Hypothalamus (tissue), 51 donors: ENCODE data around the gene SLC33A1.
"Not testable (repeated sequence)": the region's sequence is repeated elsewhere in the genome, so short reads cannot be mapped to it uniquely, and the experiment has no call there.

Experiments used
- DNase-seq, 51 donors: peaks; one replicate each; lab custom pipeline; 2025; lab: John Stamatoyannopoulos, UW

Gene SLC33A1

GRCh38 chr3:155854141-155854940, at the start of gene SLC33A1:
TSS of gene SLC33A1 (minus strand) at chr3:155854427. CDS start at chr3:155853997, 430 bp downstream.
- peak; percentile 95 to 100 (median 99) for DNase-seq

- DNase-seq: no peak
These were observed 41.2 kb upstream of the SLC33A1 start for GRCh38 chr3:155895379-155895900.

DNA sequence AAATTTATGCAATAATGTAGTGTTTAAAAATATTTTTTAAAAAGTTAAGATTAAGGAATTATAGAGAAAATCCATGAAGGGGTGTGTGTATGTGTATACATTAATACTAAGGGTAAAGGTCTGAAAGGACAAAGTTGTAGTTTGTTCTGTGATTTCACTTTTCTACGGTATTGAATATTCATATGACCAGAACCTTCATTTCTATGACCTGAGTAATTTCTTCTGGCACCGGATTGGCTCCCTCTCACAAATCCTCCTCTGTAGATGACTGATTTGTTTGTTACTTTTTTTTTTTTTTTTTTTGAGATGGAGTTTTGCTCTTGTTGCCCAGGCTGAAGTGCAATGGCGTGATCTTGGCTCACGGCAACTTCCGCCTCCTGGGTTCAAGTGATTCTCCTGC, 37.1 kb upstream of the SLC33A1 start:
- DNase-seq: no peak

- no peak for DNase-seq
These were observed 36.5 kb upstream of the SLC33A1 start for GRCh38 chr3:155890671-155891190.

GRCh38 chr3:155889952-155890351, 35.7 kb upstream of the SLC33A1 start:
- DNase-seq: no peak

- DNase-seq: no peak
These were observed 35.0 kb upstream of the SLC33A1 start for GRCh38 chr3:155889212-155889611.

- no peak for DNase-seq
These were observed 32.7 kb upstream of the SLC33A1 start for GRCh38 chr3:155886915-155887314.

- not testable (repeated sequence) for DNase-seq
These were observed 32.1 kb upstream of the SLC33A1 start for GRCh38 chr3:155886348-155886747.

DNA sequence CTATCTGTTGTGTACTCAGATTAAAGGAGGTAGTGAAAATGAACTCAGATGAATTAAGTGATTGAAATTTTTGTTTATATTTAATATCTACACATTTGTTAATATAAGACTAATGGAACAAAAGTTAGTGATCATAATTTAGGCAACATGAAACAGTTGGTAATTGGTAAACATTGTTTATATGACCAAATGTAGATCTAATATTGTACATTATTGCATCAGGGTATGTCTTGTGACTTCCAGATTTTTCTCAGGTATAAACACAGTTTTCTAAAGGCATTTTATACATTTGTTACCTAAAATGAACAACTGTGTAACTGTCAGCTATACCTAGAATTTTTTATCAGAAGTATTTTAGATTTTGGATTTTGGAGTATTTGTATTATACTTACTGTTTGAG, 31.1 kb upstream of the SLC33A1 start:
- DNase-seq: no peak

DNA sequence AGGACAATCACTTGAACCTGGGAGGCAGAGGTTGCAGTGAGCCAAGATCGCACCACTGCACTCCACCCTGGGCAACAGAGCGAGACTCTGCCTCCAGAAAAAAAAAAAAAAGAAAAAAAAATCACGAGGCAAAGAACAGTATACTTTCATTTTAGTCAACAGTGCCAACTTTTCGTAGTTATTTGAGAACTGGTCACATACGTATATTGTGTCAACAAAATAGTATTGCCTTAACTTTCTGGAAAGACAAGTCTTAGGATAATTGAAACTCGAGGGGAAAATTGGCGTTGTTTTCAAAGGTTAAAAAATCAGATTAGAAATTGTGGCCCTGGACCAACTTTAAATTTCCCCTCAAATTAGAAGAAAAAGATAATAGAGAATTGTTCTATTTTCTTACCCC, 30.1 kb upstream of the SLC33A1 start:
- no peak for DNase-seq

DNA sequence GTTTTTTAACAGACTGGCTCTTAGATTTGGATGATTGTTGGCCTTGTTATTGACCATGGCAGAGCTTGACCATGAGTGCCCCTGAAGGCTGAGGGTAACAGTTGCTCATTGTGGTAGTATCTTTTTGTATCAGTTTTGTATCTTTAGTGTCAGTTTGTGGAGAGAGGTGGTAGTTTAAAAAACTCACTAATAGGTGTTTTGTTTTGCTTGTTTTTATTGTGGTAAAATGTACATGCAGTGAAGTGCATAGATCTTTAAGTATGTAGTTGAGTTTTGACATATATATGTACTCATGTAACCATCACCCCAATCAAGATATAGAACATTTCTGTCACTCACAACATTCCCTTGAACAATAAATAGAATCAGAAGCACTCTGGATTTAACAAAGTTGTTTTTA, 26.1 kb upstream of the SLC33A1 start:
- DNase-seq: no peak

- DNase-seq: no peak
These were observed 22.3 kb upstream of the SLC33A1 start for GRCh38 chr3:155876503-155876902.

DNA sequence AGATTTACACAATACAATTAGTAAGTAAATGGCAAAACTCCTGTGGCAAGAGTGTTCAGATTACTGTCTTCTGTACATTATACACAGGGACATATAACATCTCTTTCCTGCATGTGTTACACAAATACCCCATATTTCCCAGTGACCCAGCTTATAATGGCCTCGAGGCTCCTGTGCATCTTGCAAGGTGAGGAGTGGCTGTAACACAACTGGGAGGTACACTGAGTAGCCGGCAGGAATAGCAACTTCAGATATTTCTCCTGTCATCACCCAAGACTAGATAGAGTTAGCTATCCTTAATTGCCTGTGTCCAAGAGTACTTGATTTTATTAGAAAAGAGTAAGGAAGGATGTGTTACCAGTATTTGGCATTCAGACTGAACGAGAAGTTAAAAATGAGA, 21.8 kb upstream of the SLC33A1 start:
- no peak for DNase-seq

- DNase-seq: no peak
These were observed 18.8 kb upstream of the SLC33A1 start for GRCh38 chr3:155872904-155873646.

DNA sequence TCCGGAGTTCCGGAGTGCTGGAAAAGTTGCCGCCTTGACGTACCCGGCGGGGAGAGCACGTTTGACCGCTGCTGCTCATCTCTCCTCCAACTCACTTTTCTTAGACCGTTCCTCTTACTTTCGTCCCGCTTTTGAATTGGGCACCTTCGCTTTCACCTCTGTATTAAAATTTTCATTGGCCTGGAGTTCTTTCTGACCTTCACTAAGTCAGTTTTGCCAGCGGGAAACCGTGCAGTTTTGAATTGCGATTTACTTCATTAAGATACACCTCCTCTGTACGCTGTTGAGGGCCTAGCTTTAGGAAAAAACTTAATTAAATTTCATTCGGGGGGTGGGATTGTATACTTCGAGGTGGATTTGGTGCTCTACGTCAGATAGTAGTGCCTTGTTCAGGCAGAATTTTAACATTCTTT, 17.5 kb upstream of the SLC33A1 start:
- peak in 1 of 51 donors; percentile 37 for DNase-seq

GRCh38 chr3:155870945-155871745, 16.9 kb upstream of the SLC33A1 start:
- DNase-seq: peak in 48 of 51 donors; percentile 6 to 73 (median 46)

- DNase-seq: peak; percentile 15 to 99 (median 90)
These were observed 16.1 kb upstream of the SLC33A1 start, which contains the start of gene GMPS for GRCh38 chr3:155870133-155870944. TSS of gene GMPS (plus strand) at chr3:155870650. CDS start at chr3:155870871, 221 bp downstream.

GRCh38 chr3:155869691-155870090, 15.5 kb upstream of the SLC33A1 start:
- DNase-seq: no peak

DNA sequence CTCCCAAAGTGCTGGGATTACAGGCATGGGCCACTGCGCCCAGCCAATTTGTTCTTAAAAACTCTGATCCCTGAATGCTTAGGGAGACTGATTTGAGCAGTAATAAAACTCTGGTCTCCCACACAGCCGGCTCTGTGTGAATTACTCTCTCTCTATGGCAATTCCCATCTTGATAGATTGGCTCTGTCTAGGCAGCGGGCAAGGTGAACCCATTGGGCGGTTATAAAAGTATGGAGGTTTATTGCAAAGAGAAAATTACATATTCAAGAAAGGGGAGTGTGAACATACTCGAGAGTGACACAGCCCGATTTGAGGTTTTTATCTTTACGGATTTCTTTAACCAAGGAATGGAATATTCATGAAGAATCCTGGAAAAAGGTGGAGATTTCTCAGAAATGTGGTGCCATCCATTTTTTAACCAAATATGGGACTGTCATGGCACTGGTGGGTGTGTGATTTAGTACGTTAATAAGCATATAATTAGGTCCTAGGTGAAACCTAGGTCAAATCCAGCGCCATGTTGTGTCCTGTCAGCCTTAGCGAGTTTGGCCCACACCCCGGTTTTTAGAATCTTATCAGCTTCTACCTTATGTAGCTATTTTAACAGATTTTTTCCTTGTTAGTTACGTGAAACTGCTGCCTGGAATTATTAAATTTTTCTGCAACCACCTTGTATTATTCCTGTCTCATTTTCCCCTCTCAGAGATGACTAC, 9.0 kb upstream of the SLC33A1 start:
- no peak for DNase-seq
